Sigmoid colon (tissue), 7 donors: ENCODE data around the gene GFER. TPM values are rescaled to one million over a fixed set of nuclear protein-coding genes. Genes with fewer than 3 reads are reported as not detected.

ENCODE experiments used
- DNase-seq: peaks from one replicate; pipeline ENCODE4 v3.0.0-alpha.2; 2019
- H3K27ac ChIP-seq, 4 donors: fragments of 200-600 bp; sonication (generic); one replicate each; pipeline ENCODE4 v1.5.1; 2016 to 2019; ENCODE audit warnings: mild to moderate bottlenecking in 1 of 4
- H3K27me3 ChIP-seq, 3 donors: fragments of 200-600 bp; sonication (generic); one replicate each; pipeline ENCODE4 v1.5.1; 2019; ENCODE audit warnings: mild to moderate bottlenecking in 1 of 3
- H3K36me3 ChIP-seq, 4 donors: fragments of 200-600 bp; sonication (generic); one replicate each; pipeline ENCODE4 v1.5.1; 2016 to 2019
- H3K4me1 ChIP-seq, 4 donors: fragments of 200-600 bp; sonication (generic); one replicate each; pipeline ENCODE4 v1.5.1; 2017 to 2019
- H3K4me3 ChIP-seq, 4 donors: fragments of 200-600 bp; sonication (generic); one replicate each; pipeline ENCODE4 v1.5.1; 2017 to 2019; ENCODE audit warnings: mild to moderate bottlenecking in 2 of 4, moderate library complexity in 1 of 4
- H3K9me3 ChIP-seq, 4 donors: fragments of 200-600 bp in 3 of 4; sonication (generic) in 3 of 4; one replicate each; pipeline versions ENCODE4 v1.5.1 to v1.6.1; 2013 to 2019
- CTCF ChIP-seq, 4 experiments: fragments of 450-650 bp in 3 of 4; fragments of 200-600 bp in 1 of 4; IDR thresholded peaks; one replicate each; pipeline ENCODE4 v1.5.1; 2016 to 2019; ENCODE audit warnings: antibody characterized with exemption in 4 of 4, mild to moderate bottlenecking in 3 of 4, moderate library complexity in 2 of 4
- EP300 ChIP-seq, 4 donors: sonication (generic); formaldehyde crosslinking; IDR thresholded peaks; one replicate each; pipeline ENCODE4 v1.6.1; 2017; ENCODE audit warnings: antibody characterized with exemption in 4 of 4
- POLR2A ChIP-seq, 2 donors: fragments of 450-650 bp; IDR thresholded peaks; one replicate each; pipeline ENCODE4 v1.6.1; 2016; ENCODE audit warnings: antibody characterized with exemption in 2 of 2, mild to moderate bottlenecking in 2 of 2, moderate library complexity in 2 of 2
- POLR2AphosphoS5 ChIP-seq, 4 donors: sonication (generic); formaldehyde crosslinking; IDR thresholded peaks; one replicate each; pipeline ENCODE4 v1.6.1; 2017; ENCODE audit warnings: antibody characterized with exemption in 4 of 4
- WGBS, 2 donors: extraction: QIAGEN DNeasy Blood & Tissue Kit; methylation state at CpG; one replicate each; pipeline ENCODE4 v1.1.7; 2013; 5-methylcytosine and 5-hydroxymethylcytosine counted together
- intact Hi-C: fragments of 100-400 bp; cut with DNase I; formaldehyde crosslinking; loops from one replicate; pipeline ENCODE4 v1.15.1; 2023
- polyA plus RNA-seq, 3 donors: library from polyadenylated mRNA; stranded (reverse); fragments of 200-250 nt; gene quantifications; one replicate each; pipeline ENCODE4 v1.2.3, GENCODE V29; 2013
- total RNA-seq, 4 donors: library from RNA; depleted of rRNA; stranded (reverse); fragments of >200 nt; gene quantifications; one replicate each; pipeline ENCODE4 v1.1.0, GENCODE V29; 2016
- donor health status: healthy with polysubstance abuse.
- donor health status: Bipolar disorder and iron deficiency.
- donor health status: healthy.

Gene GFER
- total and polyA plus RNA-seq, 7 donors, result 17.5 to 125 (median 23.8) TPM

GRCh38 chr16:1998852-1999801, 15.1 kb downstream of the GFER start:
- WGBS, 2 donors, result 96% methylated on average over 39 of the region's 39 CpGs

GRCh38 chr16:1999866-2000514, 16.0 kb downstream of the GFER start:
- intact Hi-C loops, result no loop called here

More at GRCh38 chr16:1998852-1999801, 15.1 kb downstream of the GFER start:
- no peak for TF ChIP-seq CTCF (IDR thresholded peaks at IDR 0.05)
- no peak for TF ChIP-seq POLR2A (IDR thresholded peaks at IDR 0.05)
- no peak for TF ChIP-seq EP300 (IDR thresholded peaks at IDR 0.05)
- no peak for TF ChIP-seq POLR2AphosphoS5 (IDR thresholded peaks at IDR 0.05)
- no peaks in the 10 kb centered on the region for H3K9me3 ChIP-seq
- H3K4me3 ChIP-seq, result no peak overlapping the region
- no peak overlapping the region for H3K27ac ChIP-seq
- intact Hi-C loops, result no loop called here
- H3K4me1 ChIP-seq, result peaks cover 0 to 16% (median 8%) of the 10 kb centered on the region in 4 donors
- peaks cover 36 to 65% (median 49%) of the 10 kb centered on the region in 4 donors for H3K36me3 ChIP-seq
- no peak for DNase-seq
- H3K27me3 ChIP-seq, result no peaks in the 10 kb centered on the region

GRCh38 chr16:2001035-2001434, 17.0 kb downstream of the GFER start:
- Histone ChIP-seq H3K9me3 (no peaks in the 10 kb centered on the region), H3K4me1 (peaks cover 0 to 32% (median 27%) of the 10 kb centered on the region in 4 donors), H3K27me3 (no peaks in the 10 kb centered on the region), H3K27ac (no peak overlapping the region), H3K36me3 (peaks cover 36 to 65% (median 49%) of the 10 kb centered on the region in 4 donors), H3K4me3 (no peak overlapping the region)
- intact Hi-C loops, result no loop called here
- TF ChIP-seq CTCF (IDR thresholded peaks at IDR 0.05) (no peak), POLR2A (IDR thresholded peaks at IDR 0.05) (no peak), POLR2AphosphoS5 (IDR thresholded peaks at IDR 0.05) (no peak), EP300 (IDR thresholded peaks at IDR 0.05) (no peak)
- no peak for DNase-seq
- 96 to 97% methylated on average over 19 of the region's 19 CpGs for WGBS, 2 donors

More at GRCh38 chr16:1999866-2000514, 16.0 kb downstream of the GFER start:
- no peak for TF ChIP-seq CTCF (IDR thresholded peaks at IDR 0.05)
- no peak for TF ChIP-seq POLR2A (IDR thresholded peaks at IDR 0.05)
- no peak for TF ChIP-seq EP300 (IDR thresholded peaks at IDR 0.05)
- TF ChIP-seq POLR2AphosphoS5 (IDR thresholded peaks at IDR 0.05), result no peak
- Histone ChIP-seq H3K4me1 (peaks cover 0 to 25% (median 17%) of the 10 kb centered on the region in 4 donors), H3K27ac (no peak overlapping the region), H3K9me3 (no peaks in the 10 kb centered on the region), H3K27me3 (no peaks in the 10 kb centered on the region), H3K36me3 (peaks cover 36 to 65% (median 49%) of the 10 kb centered on the region in 4 donors), H3K4me3 (no peak overlapping the region)
- WGBS, 2 donors, result 87 to 92% methylated on average over 28 of the region's 28 CpGs
- DNase-seq, result no peak

GRCh38 chr16:2001456-2002355, 17.7 kb downstream of the GFER start:
- WGBS, 2 donors, result 96% methylated on average over 53 of the region's 53 CpGs
- no peaks in the 10 kb centered on the region for H3K9me3 ChIP-seq
- peaks cover 0 to 37% (median 34%) of the 10 kb centered on the region in 4 donors for H3K4me1 ChIP-seq
- H3K27ac ChIP-seq, result no peak overlapping the region
- intact Hi-C loops, result no loop called here
- TF ChIP-seq POLR2A (IDR thresholded peaks at IDR 0.05) (no peak), POLR2AphosphoS5 (IDR thresholded peaks at IDR 0.05) (no peak), CTCF (IDR thresholded peaks at IDR 0.05) (no peak), EP300 (IDR thresholded peaks at IDR 0.05) (no peak)
- H3K27me3 ChIP-seq, result no peaks in the 10 kb centered on the region
- DNase-seq, result no peak
- no peak overlapping the region for H3K4me3 ChIP-seq
- peaks cover 36 to 65% (median 49%) of the 10 kb centered on the region in 4 donors for H3K36me3 ChIP-seq
